CD8-positive, alpha-beta memory T cell (primary cell): ENCODE measurements around the gene ABHD6. TPM values are rescaled to one million over a fixed set of nuclear protein-coding genes. Genes with fewer than 3 reads are reported as not detected.
A peak's percentile ranks its signal among the peaks of the same experiment; 100 is the strongest.

Experiments
- CTCF ChIA-PET: fragments of 350-600 bp; sonication (Branson Sonifier 250); formaldehyde crosslinking; loops from one replicate; lab custom pipeline; 2021; ENCODE audit warnings: antibody characterized with exemption; lab: Charles Lee
- POLR2A ChIA-PET: fragments of 350-600 bp; sonication (Branson Sonifier 250); formaldehyde crosslinking; loops from one replicate; lab custom pipeline; 2021; ENCODE audit warnings: antibody characterized with exemption; lab: Charles Lee
- DNase-seq, 5 donors: peaks; one replicate each; pipeline versions ENCODE4 v3.0.0 to v3.0.0-alpha.2; 2020 to 2022; ENCODE audit warnings: mixed read lengths in 1 of 5
- H3K27ac ChIP-seq: one replicate; pipeline ENCODE4 v1.7.0; 2013; ENCODE audit warnings: low read depth, mild to moderate bottlenecking, low read length, moderate library complexity
- H3K27me3 ChIP-seq: 2 replicates; pipeline ENCODE4 v1.7.0; 2013; ENCODE audit warnings: low read length, mild to moderate bottlenecking; ENCODE audit not compliant: insufficient read depth, poor library complexity, severe bottlenecking
- H3K36me3 ChIP-seq: 2 replicates; pipeline ENCODE4 v1.7.0; 2013; ENCODE audit warnings: mild to moderate bottlenecking, low read length, moderate library complexity; ENCODE audit not compliant: insufficient read depth
- H3K4me1 ChIP-seq: 2 replicates; pipeline ENCODE4 v1.7.0; 2013; ENCODE audit warnings: mild to moderate bottlenecking, low read length, moderate library complexity; ENCODE audit not compliant: insufficient read depth
- H3K4me3 ChIP-seq: 2 replicates; pipeline ENCODE4 v1.7.0; 2013; ENCODE audit warnings: mild to moderate bottlenecking, low read length
- H3K9me3 ChIP-seq: 2 replicates; pipeline ENCODE4 v1.7.0; 2013; ENCODE audit warnings: mild to moderate bottlenecking, low read length
- H3K27ac Mint-ChIP-seq, 8 donors: one replicate each; pipeline ENCODE4 v1.8.0; 2020 to 2021; ENCODE audit warnings: mixed read lengths in 8 of 8, mild to moderate bottlenecking in 6 of 8, inconsistent platforms in 3 of 8, moderate library complexity in 3 of 8
- H3K27me3 Mint-ChIP-seq, 2 donors: one replicate each; pipeline ENCODE4 v1.8.0; 2020 to 2021; ENCODE audit warnings: mixed read lengths in 2 of 2, mild to moderate bottlenecking in 1 of 2, moderate library complexity in 1 of 2
- H3K36me3 Mint-ChIP-seq, 3 donors: one replicate each; pipeline ENCODE4 v1.8.0; 2020 to 2021; ENCODE audit warnings: mixed read lengths in 3 of 3, inconsistent platforms in 1 of 3, mild to moderate bottlenecking in 1 of 3
- H3K4me1 Mint-ChIP-seq, 3 donors: one replicate each; pipeline ENCODE4 v1.8.0; 2020 to 2021; ENCODE audit warnings: mixed read lengths in 3 of 3, inconsistent platforms in 1 of 3, mild to moderate bottlenecking in 1 of 3
- H3K4me3 Mint-ChIP-seq, 7 donors: one replicate each; pipeline ENCODE4 v1.8.0; 2020 to 2021; ENCODE audit warnings: mixed read lengths in 7 of 7, mild to moderate bottlenecking in 6 of 7, moderate library complexity in 4 of 7, inconsistent platforms in 2 of 7
- H3K9me3 Mint-ChIP-seq, 5 donors: one replicate each; pipeline ENCODE4 v1.8.0; 2020 to 2022; ENCODE audit warnings: mixed read lengths in 5 of 5, mild to moderate bottlenecking in 3 of 5, moderate library complexity in 2 of 5, inconsistent platforms in 1 of 5
- polyA plus RNA-seq: library from polyadenylated mRNA; unstranded; fragments of 300-500 nt; fragmentation: Illumina TruSeq; gene quantifications from one replicate; pipeline ENCODE4 v1.2.3, GENCODE V29; 2021
- total RNA-seq, 2 experiments: library from RNA; stranded (reverse); gene quantifications; one replicate each; pipeline ENCODE4 v1.2.3, GENCODE V29; 2021

The ABHD6 gene
- total and polyA plus RNA-seq, 3 experiments from 2014 or later = 6.6 to 10.6 (median 7.1) TPM

DNA sequence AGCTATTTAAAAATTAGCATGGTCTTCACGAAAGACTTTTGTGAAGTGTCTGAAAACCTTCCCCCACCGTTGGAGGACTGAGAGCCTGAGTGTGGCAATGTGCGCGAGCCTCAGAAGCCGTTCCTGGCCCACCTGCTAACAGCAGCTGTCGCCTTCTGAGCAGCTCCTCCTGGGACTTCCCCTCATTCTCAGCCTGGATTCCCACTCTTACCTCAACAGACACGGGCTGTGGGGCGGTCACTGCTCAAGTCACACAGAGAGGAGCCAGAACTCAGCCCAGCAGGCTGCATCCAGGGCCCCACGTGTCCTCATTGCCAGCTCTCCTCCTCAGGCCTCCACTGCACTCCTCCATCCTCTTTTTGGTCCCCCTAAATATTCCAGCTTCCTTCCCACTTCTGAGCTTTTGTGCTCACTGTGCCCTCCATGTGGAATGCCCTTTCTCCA, 34.7 kb upstream of the ABHD6 start:
- peak in 1 of 5 donors; percentile 37 for DNase-seq
- Mint-ChIP-seq H3K27me3 (peaks cover 15 to 24% of the 10 kb centered on the region in 2 donors), H3K27ac (peak overlapping the region in 1 of 8 donors; percentile 75), H3K4me1 (no peaks in the 10 kb centered on the region), H3K9me3 (peaks cover 0 to 9% (median 6%) of the 10 kb centered on the region in 5 donors), H3K36me3 (no peaks in the 10 kb centered on the region), H3K4me3 (no peak overlapping the region)
- ChIA-PET CTCF (interaction anchor here (1.0 to 1.2 kb wide), 2 partner anchors 14 to 17 kb away, joined by 3 to 5 read pairs; no protein-coding TSS in a partner anchor), POLR2A (no interaction called here)
- no peaks in the 10 kb centered on the region for H3K27me3 ChIP-seq
- no peaks in the 10 kb centered on the region for H3K36me3 ChIP-seq
- H3K9me3 ChIP-seq = no peaks in the 10 kb centered on the region
- no peak overlapping the region for H3K4me3 ChIP-seq
- no peaks in the 10 kb centered on the region for H3K4me1 ChIP-seq
- no peak overlapping the region for H3K27ac ChIP-seq

DNA sequence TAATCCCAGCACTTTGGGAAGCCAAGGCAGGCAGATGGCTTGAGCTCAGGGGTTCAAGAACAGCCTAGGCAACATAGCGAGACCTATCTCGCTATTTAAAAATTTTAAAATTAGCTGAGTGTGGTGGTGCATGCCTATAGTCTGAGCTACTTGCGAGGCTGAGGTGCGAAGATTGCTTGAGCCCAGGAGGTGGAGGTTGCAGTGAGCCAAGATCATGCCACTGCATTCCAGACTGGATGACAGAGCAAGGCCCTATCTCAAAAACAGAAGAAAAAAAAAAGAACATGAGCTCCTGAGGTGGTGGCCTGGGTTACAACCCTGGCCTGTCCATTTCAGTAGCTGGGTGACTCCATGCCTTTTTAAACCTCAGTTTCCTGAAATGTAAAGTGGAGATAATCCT, 34.1 kb upstream of the ABHD6 start:
- Mint-ChIP-seq H3K4me1 (no peaks in the 10 kb centered on the region), H3K4me3 (no peak overlapping the region), H3K36me3 (no peaks in the 10 kb centered on the region), H3K27me3 (peaks cover 16 to 29% of the 10 kb centered on the region in 2 donors), H3K9me3 (peaks cover 0 to 9% (median 6%) of the 10 kb centered on the region in 5 donors), H3K27ac (no peak overlapping the region)
- H3K9me3 ChIP-seq = no peaks in the 10 kb centered on the region
- no peaks in the 10 kb centered on the region for H3K4me1 ChIP-seq
- H3K27ac ChIP-seq = no peak overlapping the region
- H3K4me3 ChIP-seq = no peak overlapping the region
- DNase-seq = no peak
- ChIA-PET CTCF (interaction anchor here (1.2 kb wide), 1 partner anchor 14 kb away, joined by 5 read pairs; no protein-coding TSS in a partner anchor), POLR2A (no interaction called here)
- no peaks in the 10 kb centered on the region for H3K36me3 ChIP-seq
- no peaks in the 10 kb centered on the region for H3K27me3 ChIP-seq

- ChIA-PET POLR2A (no interaction called here), CTCF (interaction anchor here (0.8 kb wide), 1 partner anchor 27 kb away, joined by 3 read pairs; no protein-coding TSS in a partner anchor)
- Mint-ChIP-seq H3K4me1 (no peaks in the 10 kb centered on the region), H3K36me3 (no peaks in the 10 kb centered on the region), H3K4me3 (no peak overlapping the region), H3K9me3 (peaks cover 0 to 9% (median 6%) of the 10 kb centered on the region in 5 donors), H3K27me3 (peaks cover 22 to 32% of the 10 kb centered on the region in 2 donors), H3K27ac (no peak overlapping the region)
- no peak overlapping the region for H3K4me3 ChIP-seq
- no peaks in the 10 kb centered on the region for H3K36me3 ChIP-seq
- H3K9me3 ChIP-seq = no peaks in the 10 kb centered on the region
- H3K4me1 ChIP-seq = no peaks in the 10 kb centered on the region
- no peak overlapping the region for H3K27ac ChIP-seq
- no peak for DNase-seq
- no peaks in the 10 kb centered on the region for H3K27me3 ChIP-seq
Measured at GRCh38 chr3:58204720-58205119, 32.9 kb upstream of the ABHD6 start.

- no peaks in the 10 kb centered on the region for H3K4me1 Mint-ChIP-seq
- H3K4me3 Mint-ChIP-seq = no peak overlapping the region
- peaks cover 0 to 9% (median 6%) of the 10 kb centered on the region in 5 donors for H3K9me3 Mint-ChIP-seq
- H3K36me3 ChIP-seq = no peaks in the 10 kb centered on the region
- no peaks in the 10 kb centered on the region for H3K36me3 Mint-ChIP-seq
- DNase-seq = no peak
- no peak overlapping the region for H3K27ac Mint-ChIP-seq
- no peaks in the 10 kb centered on the region for H3K4me1 ChIP-seq
- no peak overlapping the region for H3K4me3 ChIP-seq
- no peak overlapping the region for H3K27ac ChIP-seq
- CTCF ChIA-PET = no interaction called here
- POLR2A ChIA-PET = no interaction called here
- peaks cover 25 to 37% of the 10 kb centered on the region in 2 donors for H3K27me3 Mint-ChIP-seq
- no peaks in the 10 kb centered on the region for H3K27me3 ChIP-seq
- H3K9me3 ChIP-seq = no peaks in the 10 kb centered on the region
Measured at GRCh38 chr3:58205981-58206380, 31.6 kb upstream of the ABHD6 start.

DNA sequence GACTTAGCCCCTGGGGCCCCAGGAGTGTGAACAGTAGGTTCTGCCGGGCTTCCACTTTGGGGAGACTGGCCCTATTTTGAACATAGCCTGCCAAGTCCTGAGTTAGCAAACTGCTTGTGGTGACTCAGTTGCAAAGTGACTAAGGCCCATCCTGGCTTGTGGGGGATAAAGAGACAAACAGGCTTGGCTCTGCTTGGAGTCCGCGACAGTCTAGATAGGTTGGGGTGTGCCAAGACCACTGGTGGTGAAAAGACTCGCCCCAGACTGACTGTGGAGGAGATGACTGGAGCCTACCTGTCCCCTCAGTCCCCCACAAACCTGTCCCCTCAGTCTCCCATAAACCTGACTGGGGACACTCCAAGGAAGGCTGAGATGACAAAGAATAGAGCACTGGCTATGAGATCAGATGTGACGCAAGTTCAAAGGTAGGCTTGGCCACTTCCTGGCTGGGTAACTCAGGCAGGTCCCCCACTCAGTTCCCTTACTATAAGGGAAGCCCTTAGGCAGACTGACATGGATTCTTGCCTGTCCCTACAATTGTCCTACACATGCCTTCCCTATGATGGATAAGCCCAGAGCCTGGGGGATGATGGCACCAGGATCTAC, 31.1 kb upstream of the ABHD6 start:
- H3K36me3 ChIP-seq = no peaks in the 10 kb centered on the region
- no peak overlapping the region for H3K4me3 ChIP-seq
- Mint-ChIP-seq H3K27me3 (peaks cover 27 to 36% of the 10 kb centered on the region in 2 donors), H3K4me1 (no peaks in the 10 kb centered on the region), H3K9me3 (peaks cover 0 to 7% (median 6%) of the 10 kb centered on the region in 5 donors), H3K27ac (no peak overlapping the region), H3K4me3 (no peak overlapping the region), H3K36me3 (no peaks in the 10 kb centered on the region)
- H3K27ac ChIP-seq = no peak overlapping the region
- H3K27me3 ChIP-seq = no peaks in the 10 kb centered on the region
- H3K9me3 ChIP-seq = no peaks in the 10 kb centered on the region
- H3K4me1 ChIP-seq = no peaks in the 10 kb centered on the region
- no peak for DNase-seq
- CTCF ChIA-PET = no interaction called here
- POLR2A ChIA-PET = no interaction called here

DNA sequence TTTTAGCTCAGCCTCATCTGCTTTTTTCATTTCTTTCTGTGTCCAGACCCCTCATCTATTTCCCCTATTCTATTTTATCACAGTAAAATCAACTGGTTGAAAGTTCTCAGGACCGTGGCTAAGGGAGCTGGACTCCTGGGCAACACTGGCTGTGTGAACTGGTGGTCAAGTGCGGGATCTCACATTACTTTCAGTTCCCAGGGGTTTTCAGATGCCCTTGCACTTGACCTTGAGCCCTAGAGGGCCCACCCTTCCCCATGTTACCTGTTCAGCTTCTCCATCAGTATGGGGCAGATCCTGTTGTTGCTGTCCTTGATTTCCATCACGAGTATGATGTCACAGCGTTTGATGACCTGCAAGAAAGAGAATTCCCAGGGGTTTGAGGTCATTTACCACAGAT, 29.6 kb upstream of the ABHD6 start:
- peaks cover 21 to 33% of the 10 kb centered on the region in 2 donors for H3K27me3 Mint-ChIP-seq
- no peaks in the 10 kb centered on the region for H3K4me1 Mint-ChIP-seq
- H3K27ac ChIP-seq = no peak overlapping the region
- H3K36me3 ChIP-seq = no peaks in the 10 kb centered on the region
- no peaks in the 10 kb centered on the region for H3K4me1 ChIP-seq
- peaks cover 0 to 2% (median 2%) of the 10 kb centered on the region in 5 donors for H3K9me3 Mint-ChIP-seq
- H3K4me3 Mint-ChIP-seq = no peak overlapping the region
- H3K36me3 Mint-ChIP-seq = no peaks in the 10 kb centered on the region
- H3K9me3 ChIP-seq = no peaks in the 10 kb centered on the region
- CTCF ChIA-PET = no interaction called here
- H3K4me3 ChIP-seq = no peak overlapping the region
- no peaks in the 10 kb centered on the region for H3K27me3 ChIP-seq
- H3K27ac Mint-ChIP-seq = peak overlapping the region in 1 of 8 donors; percentile 56
- POLR2A ChIA-PET = no interaction called here
- no peak for DNase-seq

DNA sequence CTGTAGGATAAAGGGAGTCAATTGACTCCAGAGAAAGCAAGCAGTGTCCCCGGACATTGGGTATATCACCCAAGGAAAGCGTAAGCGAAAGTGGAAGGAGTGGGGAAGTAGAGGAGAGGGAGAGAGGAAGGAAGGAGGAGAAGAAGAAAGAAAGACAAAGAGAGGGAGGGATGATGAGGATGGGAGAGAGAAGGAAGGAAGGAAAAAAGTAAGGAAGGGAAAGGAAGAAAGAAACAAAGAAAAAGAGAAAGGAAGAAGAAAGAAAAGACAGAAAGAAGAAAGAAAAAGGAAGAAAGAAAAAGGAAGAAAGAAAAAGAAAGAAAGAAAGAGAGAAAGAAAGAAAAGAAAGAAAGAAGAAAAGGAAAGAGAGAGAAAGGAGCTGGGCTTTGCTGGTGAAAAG, 27.7 kb upstream of the ABHD6 start:
- peaks cover 0 to 3% (median 2%) of the 10 kb centered on the region in 3 donors for H3K4me1 Mint-ChIP-seq
- Histone ChIP-seq H3K4me1 (no peaks in the 10 kb centered on the region), H3K9me3 (no peaks in the 10 kb centered on the region), H3K4me3 (no peak overlapping the region), H3K27ac (no peak overlapping the region), H3K36me3 (no peaks in the 10 kb centered on the region), H3K27me3 (no peaks in the 10 kb centered on the region)
- POLR2A ChIA-PET = no interaction called here
- H3K9me3 Mint-ChIP-seq = no peaks in the 10 kb centered on the region
- DNase-seq = no peak
- H3K36me3 Mint-ChIP-seq = no peaks in the 10 kb centered on the region
- H3K27ac Mint-ChIP-seq = no peak overlapping the region
- CTCF ChIA-PET = no interaction called here
- no peak overlapping the region for H3K4me3 Mint-ChIP-seq
- peaks cover 14 to 29% of the 10 kb centered on the region in 2 donors for H3K27me3 Mint-ChIP-seq

DNA sequence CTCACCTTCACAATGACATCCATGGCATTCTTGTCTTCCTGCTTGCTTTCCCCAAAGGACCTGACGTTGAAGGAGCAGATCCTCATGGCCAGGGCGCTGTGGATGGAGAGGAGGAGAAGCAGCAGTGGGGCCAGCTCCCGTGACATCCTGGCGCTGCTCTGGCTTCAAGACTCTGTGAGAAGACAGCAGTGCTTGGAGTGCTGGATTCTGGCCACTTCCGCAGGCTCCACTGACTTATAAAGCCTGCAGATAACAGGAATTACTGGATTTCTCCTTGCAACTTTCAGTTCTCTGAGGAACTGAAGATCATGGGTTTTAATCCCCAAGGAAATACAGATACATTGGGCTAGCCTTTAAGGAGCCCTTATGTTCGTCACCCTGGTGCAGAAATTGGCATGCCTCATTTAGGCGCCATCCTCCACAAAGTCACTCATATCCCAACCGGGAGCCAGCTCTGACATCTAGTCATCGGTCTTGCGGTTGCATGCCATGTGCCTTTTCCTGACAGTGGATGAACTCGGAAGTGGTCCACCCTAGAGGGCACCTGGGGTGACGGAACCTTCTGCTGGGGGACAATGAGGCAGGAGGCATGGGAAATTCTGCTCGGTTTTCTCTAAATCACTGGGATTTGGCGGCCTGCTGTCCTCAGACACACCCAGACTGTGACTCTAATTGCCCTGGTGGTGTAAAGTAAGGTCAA, 26.7 kb upstream of the ABHD6 start, which contains the start of gene DNASE1L3:
DNASE1L3 (minus strand) TSS at position 212 of the 700 bp plus-strand sequence; CDS start at position 146, 66 bp downstream.
- no peaks in the 10 kb centered on the region for H3K9me3 Mint-ChIP-seq
- H3K4me1 Mint-ChIP-seq = peaks cover 4 to 7% (median 6%) of the 10 kb centered on the region in 3 donors
- no peak within 1 kb of the TSS for H3K27ac ChIP-seq
- no peak within 1 kb of the TSS for H3K4me3 ChIP-seq
- no peaks in the 10 kb centered on the region for H3K27me3 ChIP-seq
- H3K9me3 ChIP-seq = no peaks in the 10 kb centered on the region
- H3K27ac Mint-ChIP-seq = no peak within 1 kb of the TSS
- CTCF ChIA-PET = no interaction called here
- no peaks in the 10 kb centered on the region for H3K4me1 ChIP-seq
- POLR2A ChIA-PET = no interaction called here
- no peak within 1 kb of the TSS for H3K4me3 Mint-ChIP-seq
- peaks cover 13 to 26% of the 10 kb centered on the region in 2 donors for H3K27me3 Mint-ChIP-seq
- no peak for DNase-seq
- H3K36me3 Mint-ChIP-seq = no peaks in the 10 kb centered on the region
- H3K36me3 ChIP-seq = no peaks in the 10 kb centered on the region
